ENCODE results near the gene ANGPTL2. TPM values are rescaled to one million over a fixed set of nuclear protein-coding genes. Genes with fewer than 3 reads are reported as not detected.

ANGPTL2 gene
- total RNA-seq, 1 donor from 2014 or later: 41.4 TPM

- DNase-seq (ENCODE audit: low spot score): no peak
- intact Hi-C loops (cut with DNase I): no loop called here
These were observed 16.8 kb upstream of the ANGPTL2 start for GRCh38 chr9:127139071-127139731.

GRCh38 chr9:127138444-127138843 is 16.0 kb upstream of the ANGPTL2 start:
- no peak for DNase-seq (ENCODE audit: low spot score)
- intact Hi-C loops (cut with DNase I): no loop called here

GRCh38 chr9:127137640-127138360 is 15.4 kb upstream of the ANGPTL2 start:
- no peak for DNase-seq (ENCODE audit: low spot score)

GRCh38 chr9:127136880-127137639 is 14.6 kb upstream of the ANGPTL2 start:
- DNase-seq (ENCODE audit: low spot score): no peak
- intact Hi-C loops (cut with DNase I): no loop called here

More at GRCh38 chr9:127137640-127138360, 15.4 kb upstream of the ANGPTL2 start:
- intact Hi-C loops (cut with DNase I): no loop called here

GRCh38 chr9:127136081-127136879 is 13.8 kb upstream of the ANGPTL2 start:
- peak; percentile 58 for DNase-seq (ENCODE audit: low spot score)

GRCh38 chr9:127135056-127135745 is 12.8 kb upstream of the ANGPTL2 start:
- DNase-seq (ENCODE audit: low spot score): no peak
- intact Hi-C loops (cut with DNase I): no loop called here

More at GRCh38 chr9:127136081-127136879, 13.8 kb upstream of the ANGPTL2 start:
- intact Hi-C loops (cut with DNase I): no loop called here

- intact Hi-C loops (cut with DNase I): loop anchor here (5.0 kb wide), 1 partner anchor 176 kb away; no protein-coding TSS in a partner anchor
- DNase-seq (ENCODE audit: low spot score): no peak
These were observed 11.3 kb upstream of the ANGPTL2 start for GRCh38 chr9:127133739-127134167.

- intact Hi-C loops (cut with DNase I): loop anchor here (5.0 kb wide), 1 partner anchor 176 kb away; no protein-coding TSS in a partner anchor
- peak; percentile 73 for DNase-seq (ENCODE audit: low spot score)
These were observed 10.6 kb upstream of the ANGPTL2 start for GRCh38 chr9:127132921-127133647.

GRCh38 chr9:127132375-127132774 is 9.9 kb upstream of the ANGPTL2 start:
- intact Hi-C loops (cut with DNase I): loop anchor here (5.0 kb wide), 1 partner anchor 175 kb away; no protein-coding TSS in a partner anchor
- DNase-seq (ENCODE audit: low spot score): peak; percentile 56

- intact Hi-C loops (cut with DNase I): loop anchor here (5.0 kb wide), 1 partner anchor 175 kb away; no protein-coding TSS in a partner anchor
These were observed 9.4 kb upstream of the ANGPTL2 start for GRCh38 chr9:127131871-127132270.

GRCh38 chr9:127130661-127131538 is 8.5 kb upstream of the ANGPTL2 start:
- intact Hi-C loops (cut with DNase I): loop anchor here (5.0 kb wide), 1 partner anchor 174 kb away; no protein-coding TSS in a partner anchor
- DNase-seq (ENCODE audit: low spot score): peak; percentile 73

More at GRCh38 chr9:127131871-127132270, 9.4 kb upstream of the ANGPTL2 start:
- peak; percentile 9 for DNase-seq (ENCODE audit: low spot score)

GRCh38 chr9:127130235-127130634 is 7.8 kb upstream of the ANGPTL2 start:
- no peak for DNase-seq (ENCODE audit: low spot score)
- intact Hi-C loops (cut with DNase I): loop anchor here (5.0 kb wide), 1 partner anchor 173 kb away; no protein-coding TSS in a partner anchor

GRCh38 chr9:127129718-127130085 is 7.3 kb upstream of the ANGPTL2 start:
- peak; percentile 62 for DNase-seq (ENCODE audit: low spot score)
- intact Hi-C loops (cut with DNase I): loop anchor here (5.0 kb wide), 1 partner anchor 172 kb away; no protein-coding TSS in a partner anchor

GRCh38 chr9:127129073-127129717 is 6.8 kb upstream of the ANGPTL2 start:
- DNase-seq (ENCODE audit: low spot score): no peak
- intact Hi-C loops (cut with DNase I): no loop called here

- peak; percentile 76 for DNase-seq (ENCODE audit: low spot score)
- intact Hi-C loops (cut with DNase I): no loop called here
These were observed 6.1 kb upstream of the ANGPTL2 start for GRCh38 chr9:127128341-127129072.

GRCh38 chr9:127126971-127127370 is 4.5 kb upstream of the ANGPTL2 start:
- intact Hi-C loops (cut with DNase I): no loop called here
- no peak for DNase-seq (ENCODE audit: low spot score)

All from cardiac septum (tissue), 1 donor.